ENCODE data around the gene LAMB4. TPM values are rescaled to one million over a fixed set of nuclear protein-coding genes. Genes with fewer than 3 reads are reported as not detected.

The LAMB4 gene
- total and polyA plus RNA-seq, 2 of the 4 experiments (the other 2 are of a cell fraction), result 0.12 to 0.18 TPM

GRCh38 chr7:108127461-108127860, 2.7 kb downstream of the LAMB4 start:
- H2AK5ac ChIP-seq (ENCODE audit: low read depth, low read length), result no peak overlapping the region

More at GRCh38 chr7:108127461-108127860, 2.7 kb downstream of the LAMB4 start:
- Histone ChIP-seq H4K91ac (ENCODE audit: insufficient read depth, low read depth, low read length) (no peak overlapping the region), H3K79me1 (ENCODE audit: low read depth in 1 of 2, low read length in 2 of 2) (no peaks in the 10 kb centered on the region), H3K9me3 (ENCODE audit: control insufficient read depth, insufficient read depth, low read length) (no peaks in the 10 kb centered on the region), H2AK9ac (replicated peaks; ENCODE audit: low read depth, low read length, poor library complexity) (no peak overlapping the region), H4K8ac (ENCODE audit: low read depth in 2 of 2, low read length in 2 of 2) (no peak overlapping the region), H2BK15ac (ENCODE audit: low read depth, low read length) (no peak overlapping the region), H2BK20ac (ENCODE audit: low read depth, low read length) (no peak overlapping the region), H3K27ac (ENCODE audit: insufficient read depth, low read length) (no peak overlapping the region), H3K36me3 (ENCODE audit: control insufficient read depth, insufficient read depth, low read length) (no peaks in the 10 kb centered on the region), H3K9ac (ENCODE audit: low read depth, low read length) (no peak overlapping the region), H4K5ac (ENCODE audit: low read depth, low read length) (no peak overlapping the region), H3K4me3 (ENCODE audit: insufficient read depth, low read depth, low read length) (no peak overlapping the region), H3K4me1 (ENCODE audit: control insufficient read depth, insufficient read depth, low read length) (peaks cover 4% of the 10 kb centered on the region; the same call in 1 of the 2 replicates), H3K4ac (ENCODE audit: low read depth, low read length) (no peak overlapping the region), H2BK5ac (ENCODE audit: low read depth, low read length, poor library complexity, severe bottlenecking) (no peak overlapping the region), H4K20me1 (ENCODE audit: insufficient read depth, low read length) (no peaks in the 10 kb centered on the region), H3K18ac (ENCODE audit: low read depth, low read length) (no peak overlapping the region; the same call in 1 of the 2 replicates), H3K9me1 (ENCODE audit: insufficient read depth, low read length) (no peaks in the 10 kb centered on the region; the same call in 1 of the 2 replicates), H3K27me3 (ENCODE audit: control insufficient read depth, insufficient read depth, low read length) (no peaks in the 10 kb centered on the region), H3K56ac (ENCODE audit: extremely low read depth, insufficient read depth, low read length) (no peak overlapping the region), H3K14ac (replicated peaks; ENCODE audit: low read depth, low read length) (no peak overlapping the region), H2BK120ac (ENCODE audit: low read depth, low read length) (no peak overlapping the region), H3K23ac (ENCODE audit: low read depth, low read length) (no peak overlapping the region), H3K4me2 (ENCODE audit: low read depth, low read length) (no peak overlapping the region), H2AFZ (replicated peaks; ENCODE audit: low read length, poor library complexity) (no peak overlapping the region)
- no TSS peak for BruUV-seq (replicated peaks)
- no peak for ATAC-seq (ENCODE audit: low read depth)
- POLR2A ChIA-PET (ENCODE audit: unreplicated experiment), result no interaction called here
- 79% methylated on average over 3 of the region's 5 CpGs; no CpG with 5 or more reads in 1 of the 2 experiments for WGBS, 2 experiments (ENCODE audit: extremely low coverage in 2 of 2, insufficient read length in 1 of 2)
- intact Hi-C loops (cut with micrococcal nuclease) (no loop called here), dilution Hi-C loops (cut with HindIII; ENCODE audit: low sequenced_read_pairs, unreplicated experiment) (loop anchor here (25.0 kb wide), 1 partner anchor 115 kb away; the partner anchor contains the start of gene LAMB1), in situ Hi-C loops (cut with MboI; ENCODE audit: low sequenced_read_pairs) (loop anchor here (25.0 kb wide), 1 partner anchor 390 kb away; the partner anchor contains the start of gene CBLL1)
- TF ChIP-seq CTCF (conservative IDR thresholded peaks at IDR 0.05; ENCODE audit: low read depth, low read length), result no peak
- TF ChIP-seq POLR2A (IDR thresholded peaks at IDR 0.05; ENCODE audit: low read depth, low read length), result no peak
- DNase-seq, result no peak
- CTCF ChIA-PET, result no interaction called here
